Measurements from ENCODE around the gene PFN3. TPM values are rescaled to one million over a fixed set of nuclear protein-coding genes. Genes with fewer than 3 reads are reported as not detected.

PFN3 gene
- total and polyA plus RNA-seq, 2 of the 13 experiments (the other 11 are each of a cell fraction or from before 2014, with no cell fraction given): not detected

DNA sequence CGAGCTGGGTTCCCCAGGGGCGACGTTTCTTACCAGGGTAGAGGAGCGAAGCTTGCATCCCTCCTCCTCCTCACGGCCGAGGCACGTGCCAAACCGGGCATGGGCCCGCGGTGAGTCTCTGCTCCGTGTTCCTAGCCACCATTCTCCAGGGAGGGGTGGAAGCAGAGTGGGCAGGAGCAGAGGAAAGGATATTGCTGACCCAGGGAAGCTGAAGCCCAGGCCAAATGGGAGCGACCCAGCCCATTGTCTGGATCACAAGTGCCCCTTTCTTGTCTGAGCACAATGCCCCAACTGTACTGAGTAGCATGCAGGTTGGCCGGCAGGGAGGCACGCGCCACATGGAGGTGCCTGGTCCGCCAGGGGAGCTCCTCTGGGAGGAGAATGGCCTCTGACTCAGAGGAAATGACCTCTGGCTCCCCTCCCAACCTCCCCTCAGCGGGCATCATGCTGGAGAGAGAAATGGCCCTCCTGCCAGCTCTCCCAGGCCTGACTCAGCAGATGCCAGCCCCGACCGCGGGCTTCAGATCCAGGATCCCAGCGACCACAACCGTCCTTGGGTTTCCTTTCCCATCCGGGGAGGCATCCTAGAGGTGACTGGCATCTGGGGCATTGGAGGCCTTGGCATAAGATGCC is 47.3 kb upstream of the PFN3 start (continued):
- TF ChIP-seq ZNF547 (CRISPR knock-in tag; IDR thresholded peaks at IDR 0.05): peak; percentile 33; the same call in 1 of the 2 replicates
- no peak for TF ChIP-seq ZNF350 (CRISPR knock-in tag; IDR thresholded peaks at IDR 0.05; ENCODE audit: borderline replicate concordance, low read depth)
- TF ChIP-seq ZNF234 (CRISPR knock-in tag; conservative IDR thresholded peaks at IDR 0.05): no peak
- TF ChIP-seq ZNF772 (CRISPR knock-in tag; IDR thresholded peaks at IDR 0.05): peak; percentile 64; the same call in 1 of the 2 replicates
- TF ChIP-seq, protein P1, sequence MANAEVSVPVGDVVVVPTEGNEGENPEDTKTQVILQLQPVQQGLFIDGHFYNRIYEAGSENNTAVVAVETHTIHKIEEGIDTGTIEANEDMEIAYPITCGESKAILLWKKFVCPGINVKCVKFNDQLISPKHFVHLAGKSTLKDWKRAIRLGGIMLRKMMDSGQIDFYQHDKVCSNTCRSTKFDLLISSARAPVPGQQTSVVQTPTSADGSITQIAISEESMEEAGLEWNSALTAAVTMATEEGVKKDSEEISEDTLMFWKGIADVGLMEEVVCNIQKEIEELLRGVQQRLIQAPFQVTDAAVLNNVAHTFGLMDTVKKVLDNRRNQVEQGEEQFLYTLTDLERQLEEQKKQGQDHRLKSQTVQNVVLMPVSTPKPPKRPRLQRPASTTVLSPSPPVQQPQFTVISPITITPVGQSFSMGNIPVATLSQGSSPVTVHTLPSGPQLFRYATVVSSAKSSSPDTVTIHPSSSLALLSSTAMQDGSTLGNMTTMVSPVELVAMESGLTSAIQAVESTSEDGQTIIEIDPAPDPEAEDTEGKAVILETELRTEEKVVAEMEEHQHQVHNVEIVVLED (CRISPR knock-in tag; IDR thresholded peaks at IDR 0.05; ENCODE audit: borderline replicate concordance): 0 out of 2 replicates have a peak, but pooled peaks have one; percentile 33
- TF ChIP-seq, protein P2, sequence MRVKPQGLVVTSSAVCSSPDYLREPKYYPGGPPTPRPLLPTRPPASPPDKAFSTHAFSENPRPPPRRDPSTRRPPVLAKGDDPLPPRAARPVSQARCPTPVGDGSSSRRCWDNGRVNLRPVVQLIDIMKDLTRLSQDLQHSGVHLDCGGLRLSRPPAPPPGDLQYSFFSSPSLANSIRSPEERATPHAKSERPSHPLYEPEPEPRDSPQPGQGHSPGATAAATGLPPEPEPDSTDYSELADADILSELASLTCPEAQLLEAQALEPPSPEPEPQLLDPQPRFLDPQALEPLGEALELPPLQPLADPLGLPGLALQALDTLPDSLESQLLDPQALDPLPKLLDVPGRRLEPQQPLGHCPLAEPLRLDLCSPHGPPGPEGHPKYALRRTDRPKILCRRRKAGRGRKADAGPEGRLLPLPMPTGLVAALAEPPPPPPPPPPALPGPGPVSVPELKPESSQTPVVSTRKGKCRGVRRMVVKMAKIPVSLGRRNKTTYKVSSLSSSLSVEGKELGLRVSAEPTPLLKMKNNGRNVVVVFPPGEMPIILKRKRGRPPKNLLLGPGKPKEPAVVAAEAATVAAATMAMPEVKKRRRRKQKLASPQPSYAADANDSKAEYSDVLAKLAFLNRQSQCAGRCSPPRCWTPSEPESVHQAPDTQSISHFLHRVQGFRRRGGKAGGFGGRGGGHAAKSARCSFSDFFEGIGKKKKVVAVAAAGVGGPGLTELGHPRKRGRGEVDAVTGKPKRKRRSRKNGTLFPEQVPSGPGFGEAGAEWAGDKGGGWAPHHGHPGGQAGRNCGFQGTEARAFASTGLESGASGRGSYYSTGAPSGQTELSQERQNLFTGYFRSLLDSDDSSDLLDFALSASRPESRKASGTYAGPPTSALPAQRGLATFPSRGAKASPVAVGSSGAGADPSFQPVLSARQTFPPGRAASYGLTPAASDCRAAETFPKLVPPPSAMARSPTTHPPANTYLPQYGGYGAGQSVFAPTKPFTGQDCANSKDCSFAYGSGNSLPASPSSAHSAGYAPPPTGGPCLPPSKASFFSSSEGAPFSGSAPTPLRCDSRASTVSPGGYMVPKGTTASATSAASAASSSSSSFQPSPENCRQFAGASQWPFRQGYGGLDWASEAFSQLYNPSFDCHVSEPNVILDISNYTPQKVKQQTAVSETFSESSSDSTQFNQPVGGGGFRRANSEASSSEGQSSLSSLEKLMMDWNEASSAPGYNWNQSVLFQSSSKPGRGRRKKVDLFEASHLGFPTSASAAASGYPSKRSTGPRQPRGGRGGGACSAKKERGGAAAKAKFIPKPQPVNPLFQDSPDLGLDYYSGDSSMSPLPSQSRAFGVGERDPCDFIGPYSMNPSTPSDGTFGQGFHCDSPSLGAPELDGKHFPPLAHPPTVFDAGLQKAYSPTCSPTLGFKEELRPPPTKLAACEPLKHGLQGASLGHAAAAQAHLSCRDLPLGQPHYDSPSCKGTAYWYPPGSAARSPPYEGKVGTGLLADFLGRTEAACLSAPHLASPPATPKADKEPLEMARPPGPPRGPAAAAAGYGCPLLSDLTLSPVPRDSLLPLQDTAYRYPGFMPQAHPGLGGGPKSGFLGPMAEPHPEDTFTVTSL (CRISPR knock-in tag; IDR thresholded peaks at IDR 0.05; ENCODE audit: borderline replicate concordance): no peak
- TF ChIP-seq TSC22D2 (CRISPR knock-in tag; IDR thresholded peaks at IDR 0.05; ENCODE audit: borderline replicate concordance): peak; percentile 49; the same call in 1 of the 2 replicates
- TF ChIP-seq YEATS4 (CRISPR knock-in tag; IDR thresholded peaks at IDR 0.05; ENCODE audit: borderline replicate concordance): peak; percentile 29; the same call in 1 of the 2 replicates
- TF ChIP-seq, protein P3, sequence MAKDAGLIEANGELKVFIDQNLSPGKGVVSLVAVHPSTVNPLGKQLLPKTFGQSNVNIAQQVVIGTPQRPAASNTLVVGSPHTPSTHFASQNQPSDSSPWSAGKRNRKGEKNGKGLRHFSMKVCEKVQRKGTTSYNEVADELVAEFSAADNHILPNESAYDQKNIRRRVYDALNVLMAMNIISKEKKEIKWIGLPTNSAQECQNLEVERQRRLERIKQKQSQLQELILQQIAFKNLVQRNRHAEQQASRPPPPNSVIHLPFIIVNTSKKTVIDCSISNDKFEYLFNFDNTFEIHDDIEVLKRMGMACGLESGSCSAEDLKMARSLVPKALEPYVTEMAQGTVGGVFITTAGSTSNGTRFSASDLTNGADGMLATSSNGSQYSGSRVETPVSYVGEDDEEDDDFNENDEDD (CRISPR knock-in tag; IDR thresholded peaks at IDR 0.05; ENCODE audit: borderline replicate concordance): peak; percentile 77; the same call in 1 of the 2 replicates
- TF ChIP-seq, protein P4, sequence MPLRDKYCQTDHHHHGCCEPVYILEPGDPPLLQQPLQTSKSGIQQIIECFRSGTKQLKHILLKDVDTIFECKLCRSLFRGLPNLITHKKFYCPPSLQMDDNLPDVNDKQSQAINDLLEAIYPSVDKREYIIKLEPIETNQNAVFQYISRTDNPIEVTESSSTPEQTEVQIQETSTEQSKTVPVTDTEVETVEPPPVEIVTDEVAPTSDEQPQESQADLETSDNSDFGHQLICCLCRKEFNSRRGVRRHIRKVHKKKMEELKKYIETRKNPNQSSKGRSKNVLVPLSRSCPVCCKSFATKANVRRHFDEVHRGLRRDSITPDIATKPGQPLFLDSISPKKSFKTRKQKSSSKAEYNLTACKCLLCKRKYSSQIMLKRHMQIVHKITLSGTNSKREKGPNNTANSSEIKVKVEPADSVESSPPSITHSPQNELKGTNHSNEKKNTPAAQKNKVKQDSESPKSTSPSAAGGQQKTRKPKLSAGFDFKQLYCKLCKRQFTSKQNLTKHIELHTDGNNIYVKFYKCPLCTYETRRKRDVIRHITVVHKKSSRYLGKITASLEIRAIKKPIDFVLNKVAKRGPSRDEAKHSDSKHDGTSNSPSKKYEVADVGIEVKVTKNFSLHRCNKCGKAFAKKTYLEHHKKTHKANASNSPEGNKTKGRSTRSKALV (CRISPR knock-in tag; IDR thresholded peaks at IDR 0.05): no peak
- TF ChIP-seq ATRX (CRISPR knock-in tag; IDR thresholded peaks at IDR 0.05; ENCODE audit: borderline replicate concordance): no peak
- no peak for TF ChIP-seq SYNCRIP (IDR thresholded peaks at IDR 0.05; ENCODE audit: insufficient read depth, low read depth, low read length)
- TF ChIP-seq, protein P5, sequence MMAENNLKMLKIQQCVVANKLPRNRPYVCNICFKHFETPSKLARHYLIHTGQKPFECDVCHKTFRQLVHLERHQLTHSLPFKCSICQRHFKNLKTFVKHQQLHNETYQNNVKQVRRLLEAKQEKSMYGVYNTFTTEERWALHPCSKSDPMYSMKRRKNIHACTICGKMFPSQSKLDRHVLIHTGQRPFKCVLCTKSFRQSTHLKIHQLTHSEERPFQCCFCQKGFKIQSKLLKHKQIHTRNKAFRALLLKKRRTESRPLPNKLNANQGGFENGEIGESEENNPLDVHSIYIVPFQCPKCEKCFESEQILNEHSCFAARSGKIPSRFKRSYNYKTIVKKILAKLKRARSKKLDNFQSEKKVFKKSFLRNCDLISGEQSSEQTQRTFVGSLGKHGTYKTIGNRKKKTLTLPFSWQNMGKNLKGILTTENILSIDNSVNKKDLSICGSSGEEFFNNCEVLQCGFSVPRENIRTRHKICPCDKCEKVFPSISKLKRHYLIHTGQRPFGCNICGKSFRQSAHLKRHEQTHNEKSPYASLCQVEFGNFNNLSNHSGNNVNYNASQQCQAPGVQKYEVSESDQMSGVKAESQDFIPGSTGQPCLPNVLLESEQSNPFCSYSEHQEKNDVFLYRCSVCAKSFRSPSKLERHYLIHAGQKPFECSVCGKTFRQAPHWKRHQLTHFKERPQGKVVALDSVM (CRISPR knock-in tag; IDR thresholded peaks at IDR 0.05): 0 out of 2 replicates have a peak, but pooled peaks have one; percentile 23

Measured in HepG2 (cell line).